ENCODE measurements around the gene SLC12A8. TPM values are rescaled to one million over a fixed set of nuclear protein-coding genes. Genes with fewer than 3 reads are reported as not detected.

SLC12A8 gene
- total RNA-seq, 1 donor from 2014 or later: not detected

DNA sequence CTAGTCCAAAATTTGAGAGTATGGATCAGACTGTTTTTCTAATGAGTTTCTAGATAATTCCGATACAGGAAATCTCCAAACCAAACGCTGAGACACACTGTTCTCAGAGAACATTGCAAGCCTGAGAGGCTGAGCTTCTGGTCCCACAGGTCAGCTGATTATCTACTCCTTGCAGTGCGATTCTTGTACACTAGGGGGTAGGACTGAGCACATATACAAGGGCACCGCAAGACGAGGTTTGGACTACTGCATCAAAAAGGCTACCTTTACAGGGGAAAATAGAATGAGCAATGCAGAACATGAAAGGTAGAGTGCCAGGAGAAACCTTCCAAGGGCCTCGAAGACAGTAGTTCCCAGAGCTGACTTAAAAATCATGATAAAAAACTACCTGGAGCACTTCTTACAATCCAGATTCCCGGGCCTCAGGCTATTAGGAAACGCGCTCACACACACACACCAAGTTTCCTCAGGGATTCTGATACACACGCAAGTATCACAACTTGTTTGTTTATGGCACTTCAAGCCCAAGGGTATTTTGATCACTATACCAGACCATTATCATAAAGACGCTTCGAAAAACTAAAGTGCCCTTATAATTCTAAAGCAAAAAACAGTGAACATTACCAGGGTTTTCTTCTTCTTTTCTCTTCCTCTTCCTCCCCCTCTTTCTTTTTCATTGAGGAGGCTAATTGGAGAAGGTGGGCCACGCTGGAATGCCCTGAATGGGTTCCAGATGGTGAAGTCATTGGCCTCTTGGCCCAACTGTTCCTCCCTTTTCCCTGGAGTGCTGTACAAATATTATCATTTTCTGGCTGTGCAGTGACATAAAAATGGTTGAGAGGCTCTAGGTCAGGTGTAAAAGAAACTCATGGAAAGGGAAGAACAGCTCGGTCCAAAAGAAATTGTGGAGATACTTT, 61.8 kb downstream of the SLC12A8 start:
- DNase-seq: no peak
- H3K27ac ChIP-seq (replicated peaks): peak overlapping the region; percentile 36
- no peak overlapping the region for H3K4me3 ChIP-seq
- H3K27me3 ChIP-seq (ENCODE audit: low read depth): no peaks in the 10 kb centered on the region
- H3K9me3 ChIP-seq (replicated peaks): no peaks in the 10 kb centered on the region
- peaks cover 62% of the 10 kb centered on the region for H3K4me1 ChIP-seq
- intact Hi-C loops (cut with micrococcal nuclease): no loop called here
- H3K36me3 ChIP-seq: no peaks in the 10 kb centered on the region
- TF ChIP-seq CTCF (IDR thresholded peaks at IDR 0.05; ENCODE audit: borderline replicate concordance): peak; percentile 57

DNA sequence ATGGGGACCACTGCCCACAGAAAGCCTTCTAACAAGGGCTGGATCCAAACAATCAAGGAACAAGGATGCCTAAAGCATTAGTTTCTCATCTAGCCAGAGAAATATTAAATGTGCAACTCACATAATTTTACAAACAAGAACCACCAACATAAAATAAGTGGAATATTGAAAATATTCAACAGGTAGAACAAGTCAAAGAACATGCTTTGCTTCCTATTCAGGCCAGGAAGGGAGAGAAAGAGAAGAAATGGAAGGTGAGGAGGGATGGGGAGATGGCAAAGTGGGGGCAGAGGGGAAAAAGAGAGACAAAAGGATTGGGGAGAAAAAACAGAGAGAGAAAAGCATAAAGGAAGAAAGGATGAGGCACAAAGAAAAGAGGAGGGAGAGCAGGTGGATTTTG, 63.1 kb downstream of the SLC12A8 start:
- DNase-seq: no peak
- intact Hi-C loops (cut with micrococcal nuclease): loop anchor here (10.0 kb wide), 1 partner anchor 85 kb away; no protein-coding TSS in a partner anchor
- H3K4me1 ChIP-seq: peaks cover 73% of the 10 kb centered on the region
- H3K36me3 ChIP-seq: no peaks in the 10 kb centered on the region
- TF ChIP-seq CTCF (IDR thresholded peaks at IDR 0.05; ENCODE audit: borderline replicate concordance): no peak
- H3K27ac ChIP-seq (replicated peaks): peak overlapping the region; percentile 79
- H3K27me3 ChIP-seq (ENCODE audit: low read depth): no peaks in the 10 kb centered on the region
- H3K9me3 ChIP-seq (replicated peaks): no peaks in the 10 kb centered on the region
- H3K4me3 ChIP-seq: no peak overlapping the region

DNA sequence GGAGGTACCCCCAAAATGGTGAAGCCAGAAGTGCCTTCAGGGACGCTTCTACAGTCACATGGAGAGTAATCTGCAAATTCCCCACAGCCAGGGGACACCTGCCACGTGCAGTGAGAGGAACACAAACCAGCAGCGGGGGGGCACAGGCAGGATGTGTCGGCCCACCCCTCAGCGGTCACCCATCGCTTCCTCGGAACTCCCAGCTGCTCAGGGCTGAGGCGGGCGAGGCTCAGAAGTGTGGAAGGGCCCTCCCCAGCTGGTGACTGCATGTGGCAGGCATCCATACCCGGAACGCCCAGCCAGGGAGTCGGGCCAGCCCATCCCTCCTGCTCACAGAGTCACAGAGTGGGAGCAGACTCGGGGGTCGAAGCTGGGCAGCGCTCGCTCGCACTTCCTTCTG, 63.7 kb downstream of the SLC12A8 start:
- H3K27me3 ChIP-seq (ENCODE audit: low read depth): no peaks in the 10 kb centered on the region
- peak; percentile 67 for DNase-seq
- H3K9me3 ChIP-seq (replicated peaks): no peaks in the 10 kb centered on the region
- TF ChIP-seq CTCF (IDR thresholded peaks at IDR 0.05; ENCODE audit: borderline replicate concordance): no peak
- H3K27ac ChIP-seq (replicated peaks): peak overlapping the region; percentile 79
- intact Hi-C loops (cut with micrococcal nuclease): loop anchor here (10.0 kb wide), 1 partner anchor 84 kb away; no protein-coding TSS in a partner anchor
- H3K36me3 ChIP-seq: no peaks in the 10 kb centered on the region
- peaks cover 79% of the 10 kb centered on the region for H3K4me1 ChIP-seq
- no peak overlapping the region for H3K4me3 ChIP-seq

DNA sequence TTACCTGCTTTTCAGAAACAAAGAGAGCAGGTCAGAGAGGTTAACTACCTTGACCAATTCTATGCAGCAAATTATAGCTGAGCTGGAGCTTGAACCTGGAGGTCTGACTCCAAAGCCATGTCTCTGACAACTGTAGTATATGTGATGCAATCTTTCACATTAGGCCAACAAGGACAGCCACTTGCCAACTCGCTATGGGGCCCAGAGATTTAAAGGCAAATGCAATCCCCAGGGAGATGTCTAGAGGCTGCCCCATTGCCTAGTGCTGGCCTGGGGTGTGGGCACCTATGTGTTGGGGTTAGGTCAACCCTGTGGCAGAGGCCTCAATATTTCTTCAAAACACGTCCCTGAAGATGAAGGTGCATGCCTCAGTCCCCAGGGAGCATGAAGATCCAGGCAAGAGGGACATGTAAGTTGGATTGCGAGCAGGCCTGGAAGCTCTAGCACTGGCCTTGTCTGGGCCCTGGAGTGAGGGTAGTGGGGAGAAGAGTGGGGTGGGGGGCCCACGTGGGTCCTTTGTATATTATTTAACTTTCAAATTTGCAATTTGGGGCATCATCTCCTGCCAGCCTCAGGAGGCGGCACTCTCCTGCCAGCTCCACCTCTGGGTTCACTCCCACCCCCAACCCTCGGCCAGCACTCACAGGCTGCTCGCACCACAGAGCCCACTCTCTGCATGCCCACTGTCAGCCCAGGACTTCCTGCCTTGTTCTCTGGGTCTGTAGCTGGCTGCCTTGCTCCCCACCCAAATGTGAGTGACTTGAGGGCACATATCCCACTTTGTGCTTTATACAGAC, 64.3 kb downstream of the SLC12A8 start:
- no peak for DNase-seq
- Histone ChIP-seq H3K27me3 (ENCODE audit: low read depth) (no peaks in the 10 kb centered on the region), H3K27ac (replicated peaks) (peak overlapping the region; percentile 79), H3K9me3 (replicated peaks) (no peaks in the 10 kb centered on the region), H3K4me1 (peaks cover 86% of the 10 kb centered on the region), H3K36me3 (no peaks in the 10 kb centered on the region), H3K4me3 (no peak overlapping the region)
- intact Hi-C loops (cut with micrococcal nuclease): loop anchor here (10.0 kb wide), 1 partner anchor 83 kb away; no protein-coding TSS in a partner anchor
- TF ChIP-seq CTCF (IDR thresholded peaks at IDR 0.05; ENCODE audit: borderline replicate concordance): no peak

DNA sequence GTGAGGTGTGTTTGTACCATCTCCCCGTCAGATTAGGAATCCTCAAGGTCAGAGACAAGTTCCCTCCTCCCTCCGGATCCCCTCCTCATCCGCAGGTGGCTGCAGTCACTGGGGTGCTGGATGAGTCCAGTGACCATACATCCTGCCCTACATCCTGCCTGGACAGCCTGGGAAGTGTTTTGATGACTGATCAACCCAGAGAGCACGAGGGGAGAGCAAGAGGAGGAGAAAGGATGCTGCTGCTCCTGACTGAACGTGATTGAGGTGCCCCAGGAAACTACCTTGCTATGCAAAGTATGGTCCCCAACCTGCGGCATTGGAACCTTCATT, 65.1 kb downstream of the SLC12A8 start:
- H3K4me1 ChIP-seq: peaks cover 93% of the 10 kb centered on the region
- H3K27ac ChIP-seq (replicated peaks): peak overlapping the region; percentile 79
- no peaks in the 10 kb centered on the region for H3K36me3 ChIP-seq
- H3K27me3 ChIP-seq (ENCODE audit: low read depth): no peaks in the 10 kb centered on the region
- peak overlapping the region; percentile 20 for H3K4me3 ChIP-seq
- no peak for TF ChIP-seq CTCF (IDR thresholded peaks at IDR 0.05; ENCODE audit: borderline replicate concordance)
- intact Hi-C loops (cut with micrococcal nuclease): loop anchor here (10.0 kb wide), 1 partner anchor 83 kb away; no protein-coding TSS in a partner anchor
- no peak for DNase-seq
- H3K9me3 ChIP-seq (replicated peaks): no peaks in the 10 kb centered on the region
